RWPE2 (cell line): Measurements from ENCODE around the gene RBMS3.
A peak's percentile ranks its signal among the peaks of the same experiment; 100 is the strongest.

ENCODE experiments used
- ATAC-seq: fragments of 200-7000 bp; cut with Tn5 transposase; 3 replicates; pipeline ENCODE4 v1.9.1; 2021; ENCODE audit warnings: low read depth
- DNase-seq: peaks from one replicate; pipeline ENCODE4 v3.0.0-alpha.2; 2020; ENCODE audit warnings: low spot score
- H3K27ac ChIP-seq: fragments of 450-650 bp; 2 replicates; pipeline ENCODE4 v1.5.1; 2017; ENCODE audit warnings: mild to moderate bottlenecking; ENCODE audit not compliant: poor library complexity, severe bottlenecking
- H3K27me3 ChIP-seq: fragments of 250-450 bp; sonication (Bioruptor Pico); 2 replicates; pipeline ENCODE4 v1.5.1; 2021; ENCODE audit warnings: mild to moderate bottlenecking, moderate library complexity; ENCODE audit not compliant: insufficient read depth, poor library complexity, severe bottlenecking
- H3K36me3 ChIP-seq: fragments of 250-450 bp; sonication (Bioruptor Pico); 2 replicates; pipeline ENCODE4 v1.5.1; 2020; ENCODE audit warnings: low read depth, mild to moderate bottlenecking, moderate library complexity
- H3K4me1 ChIP-seq: fragments of 250-450 bp; sonication (Bioruptor Pico); 2 replicates; pipeline ENCODE4 v1.5.1; 2021; ENCODE audit warnings: mild to moderate bottlenecking, moderate library complexity; ENCODE audit not compliant: insufficient read depth, poor library complexity, severe bottlenecking
- H3K4me3 ChIP-seq: fragments of 250-450 bp; sonication (Bioruptor Pico); 2 replicates; pipeline ENCODE4 v1.5.1; 2021; ENCODE audit warnings: mild to moderate bottlenecking, moderate library complexity; ENCODE audit not compliant: severe bottlenecking
- H3K9me3 ChIP-seq: fragments of 250-450 bp; sonication (Bioruptor Pico); 2 replicates; pipeline ENCODE4 v1.5.1; 2021; ENCODE audit warnings: mild to moderate bottlenecking, moderate library complexity; ENCODE audit not compliant: severe bottlenecking
- CTCF ChIP-seq: fragments of 450-650 bp; IDR thresholded peaks from one replicate; pipeline ENCODE4 v1.5.1; 2017; ENCODE audit warnings: mild to moderate bottlenecking, moderate library complexity; ENCODE audit not compliant: poor library complexity, severe bottlenecking

RBMS3 gene

GRCh38 chr3:29972320-29972993 lies 691.6 kb downstream of the RBMS3 start:
- Histone ChIP-seq H3K36me3 (no peaks in the 10 kb centered on the region), H3K9me3 (no peaks in the 10 kb centered on the region), H3K4me3 (no peak overlapping the region), H3K27ac (no peak overlapping the region), H3K4me1 (peaks cover under 1% of the 10 kb centered on the region), H3K27me3 (no peaks in the 10 kb centered on the region)
- no peak for TF ChIP-seq CTCF
- no peak for ATAC-seq
- no peak for DNase-seq

DNA sequence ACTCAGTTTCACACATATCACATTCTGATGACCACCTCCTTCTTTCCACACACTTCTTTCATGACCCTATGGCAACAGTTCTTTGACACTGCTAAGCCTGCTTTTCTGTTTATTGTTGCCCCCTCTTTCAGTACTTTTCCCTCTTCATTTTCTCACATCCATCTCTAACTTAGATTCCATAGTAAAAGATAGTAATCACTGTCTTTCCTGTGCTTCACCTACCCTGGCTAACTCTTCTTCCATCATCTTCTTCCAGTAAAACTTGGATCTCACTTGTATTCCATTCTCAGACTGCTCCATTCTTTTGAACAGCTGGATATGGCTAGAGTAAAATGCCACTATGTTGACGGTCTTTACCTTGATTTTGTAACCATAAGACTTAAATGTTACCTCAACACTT lies 692.9 kb downstream of the RBMS3 start:
- Histone ChIP-seq H3K27me3 (no peaks in the 10 kb centered on the region), H3K9me3 (no peaks in the 10 kb centered on the region), H3K27ac (no peak overlapping the region), H3K36me3 (no peaks in the 10 kb centered on the region), H3K4me3 (no peak overlapping the region), H3K4me1 (peaks cover 10% of the 10 kb centered on the region)
- TF ChIP-seq CTCF = no peak
- no peak for DNase-seq
- ATAC-seq = no peak

GRCh38 chr3:29976871-29977270 lies 696.0 kb downstream of the RBMS3 start:
- Histone ChIP-seq H3K27me3 (no peaks in the 10 kb centered on the region), H3K36me3 (no peaks in the 10 kb centered on the region), H3K4me3 (no peak overlapping the region), H3K4me1 (peaks cover 10% of the 10 kb centered on the region), H3K9me3 (no peaks in the 10 kb centered on the region), H3K27ac (no peak overlapping the region)
- TF ChIP-seq CTCF = no peak
- ATAC-seq = no peak
- no peak for DNase-seq

GRCh38 chr3:29977360-29977759 lies 696.5 kb downstream of the RBMS3 start:
- TF ChIP-seq CTCF = no peak
- DNase-seq = no peak
- Histone ChIP-seq H3K4me1 (peaks cover 10% of the 10 kb centered on the region), H3K27me3 (no peaks in the 10 kb centered on the region), H3K36me3 (no peaks in the 10 kb centered on the region), H3K27ac (no peak overlapping the region), H3K9me3 (no peaks in the 10 kb centered on the region), H3K4me3 (no peak overlapping the region)
- no peak for ATAC-seq

- H3K9me3 ChIP-seq = no peaks in the 10 kb centered on the region
- H3K27me3 ChIP-seq = no peaks in the 10 kb centered on the region
- TF ChIP-seq CTCF = no peak
- DNase-seq (no peak), ATAC-seq (peak; percentile 72; the same call in 2 of the 3 replicates)
- peaks cover 10% of the 10 kb centered on the region for H3K4me1 ChIP-seq
- H3K36me3 ChIP-seq = no peaks in the 10 kb centered on the region
- no peak overlapping the region for H3K27ac ChIP-seq
- H3K4me3 ChIP-seq = no peak overlapping the region
These were observed 697.2 kb downstream of the RBMS3 start for GRCh38 chr3:29978036-29978435.
